SK-N-MC (cell line): ENCODE data around the gene CLCN3.
"Not testable (repeated sequence)": the region's sequence is repeated elsewhere in the genome, so short reads cannot be mapped to it uniquely, and the experiment has no call there.

ENCODE experiments used
- DNase-seq: peaks from one replicate; pipeline ENCODE4 v3.0.0-alpha.2; 2011; ENCODE audit warnings: low read depth, low spot score
- H3K27ac ChIP-seq: fragments of 200-600 bp; sonication (generic); 2 replicates; pipeline ENCODE4 v1.5.1; 2016; ENCODE audit warnings: mixed run types
- H3K36me3 ChIP-seq: fragments of 200-600 bp; sonication (generic); 2 replicates; pipeline ENCODE4 v1.6.1; 2017; ENCODE audit warnings: antibody characterized with exemption, low read length, mixed read lengths; ENCODE audit not compliant: insufficient read depth
- H3K4me3 ChIP-seq: fragments of 200-600 bp; sonication (generic); 2 replicates; pipeline ENCODE4 v1.5.1; 2016
- H3K9ac ChIP-seq: fragments of 200-600 bp; sonication (generic); 2 replicates; pipeline ENCODE4 v1.8.0; 2017; ENCODE audit warnings: mixed run types, mixed read lengths; ENCODE audit not compliant: insufficient read length
- H3K9me3 ChIP-seq: fragments of 200-600 bp; sonication (generic); 2 replicates; pipeline ENCODE4 v1.6.1; 2017; ENCODE audit warnings: low read depth, mild to moderate bottlenecking, antibody characterized with exemption, low read length, moderate library complexity, mixed read lengths
- EZH2 ChIP-seq: fragments of 200-600 bp; sonication (generic); IDR thresholded peaks from one replicate; pipeline ENCODE4 v1.6.1; 2017; ENCODE audit warnings: antibody characterized with exemption
- FOXP2 ChIP-seq: optimal IDR thresholded peaks from 2 replicates; pipeline ENCODE3; 2011; ENCODE audit warnings: mild to moderate bottlenecking, moderate library complexity; ENCODE audit not compliant: insufficient read depth; ENCODE audit errors: extremely low read length, control extremely low read depth
- POLR2AphosphoS5 ChIP-seq: IDR thresholded peaks from 2 replicates; pipeline ENCODE4 v1.6.1; 2012; ENCODE audit warnings: mild to moderate bottlenecking, low read depth, low read length, borderline replicate concordance

CLCN3 gene

GRCh38 chr4:169698331-169698730 lies 78.0 kb downstream of the CLCN3 start:
- no peak for TF ChIP-seq FOXP2
- TF ChIP-seq EZH2 = no peak
- no peak; the same call in 1 of the 2 replicates for TF ChIP-seq POLR2AphosphoS5

GRCh38 chr4:169707958-169708643 lies 87.7 kb downstream of the CLCN3 start:
- Histone ChIP-seq H3K4me3 (no peak overlapping the region), H3K9me3 (no peaks in the 10 kb centered on the region), H3K36me3 (peaks cover 42% of the 10 kb centered on the region), H3K27ac (no peak overlapping the region), H3K9ac (no peak overlapping the region)
- no peak for TF ChIP-seq EZH2
- TF ChIP-seq POLR2AphosphoS5 = no peak
- TF ChIP-seq FOXP2 = no peak
- DNase-seq = no peak

More at GRCh38 chr4:169698331-169698730, 78.0 kb downstream of the CLCN3 start:
- Histone ChIP-seq H3K36me3 (peaks cover 62% of the 10 kb centered on the region), H3K27ac (0 out of 2 replicates have a peak overlapping the region, but pooled peaks have one; percentile 27), H3K9me3 (no peaks in the 10 kb centered on the region), H3K4me3 (no peak overlapping the region), H3K9ac (no peak overlapping the region)
- DNase-seq = peak; percentile 76

- H3K36me3 ChIP-seq = peaks cover 42% of the 10 kb centered on the region
- no peak overlapping the region for H3K27ac ChIP-seq
- no peaks in the 10 kb centered on the region for H3K9me3 ChIP-seq
- H3K9ac ChIP-seq = no peak overlapping the region
- no peak for DNase-seq
- TF ChIP-seq EZH2 (no peak), FOXP2 (no peak), POLR2AphosphoS5 (no peak)
- H3K4me3 ChIP-seq = no peak overlapping the region
Measured at GRCh38 chr4:169715826-169716225, 95.4 kb downstream of the CLCN3 start.

GRCh38 chr4:169716677-169717076 lies 96.3 kb downstream of the CLCN3 start:
- H3K27ac ChIP-seq = no peak overlapping the region
- no peak overlapping the region for H3K9ac ChIP-seq
- DNase-seq = no peak
- H3K9me3 ChIP-seq = no peaks in the 10 kb centered on the region
- H3K4me3 ChIP-seq = no peak overlapping the region
- peaks cover 42% of the 10 kb centered on the region for H3K36me3 ChIP-seq
- TF ChIP-seq EZH2 (no peak), FOXP2 (no peak), POLR2AphosphoS5 (no peak)

GRCh38 chr4:169720529-169720928 lies 100.2 kb downstream of the CLCN3 start:
- H3K36me3 ChIP-seq = peaks cover 16% of the 10 kb centered on the region; the same call in 1 of the 2 replicates
- no peak for DNase-seq
- no peaks in the 10 kb centered on the region for H3K9me3 ChIP-seq
- TF ChIP-seq POLR2AphosphoS5 (no peak), EZH2 (no peak), FOXP2 (no peak)
- H3K4me3 ChIP-seq = no peak overlapping the region
- no peak overlapping the region for H3K27ac ChIP-seq
- H3K9ac ChIP-seq = no peak overlapping the region

GRCh38 chr4:169723207-169723965 lies 103.0 kb downstream of the CLCN3 start:
- TF ChIP-seq EZH2 (no peak), POLR2AphosphoS5 (no peak), FOXP2 (no peak)
- Histone ChIP-seq H3K9me3 (no peaks in the 10 kb centered on the region), H3K4me3 (no peak overlapping the region), H3K9ac (peak overlapping the region; percentile 6), H3K27ac (no peak overlapping the region), H3K36me3 (peaks cover 7% of the 10 kb centered on the region; the same call in 1 of the 2 replicates)
- DNase-seq = no peak

- Histone ChIP-seq H3K9me3 (no peaks in the 10 kb centered on the region), H3K9ac (no peak overlapping the region), H3K36me3 (peaks cover 12% of the 10 kb centered on the region; the same call in 1 of the 2 replicates), H3K4me3 (no peak overlapping the region), H3K27ac (no peak overlapping the region)
- DNase-seq = no peak
- TF ChIP-seq POLR2AphosphoS5 = no peak
Measured at GRCh38 chr4:169724260-169724659, 103.9 kb downstream of the CLCN3 start.

- no peak overlapping the region for H3K27ac ChIP-seq
- H3K9me3 ChIP-seq = no peaks in the 10 kb centered on the region
- H3K36me3 ChIP-seq = peaks cover 26% of the 10 kb centered on the region
- no peak overlapping the region for H3K4me3 ChIP-seq
- no peak for DNase-seq
- H3K9ac ChIP-seq = no peak overlapping the region
- no peak for TF ChIP-seq FOXP2
- TF ChIP-seq POLR2AphosphoS5 = no peak
- no peak for TF ChIP-seq EZH2
Measured at GRCh38 chr4:169727616-169728015, 107.2 kb downstream of the CLCN3 start.

GRCh38 chr4:169730564-169730963 lies 110.2 kb downstream of the CLCN3 start:
- TF ChIP-seq FOXP2 = no peak
- TF ChIP-seq POLR2AphosphoS5 = no peak
- no peak for TF ChIP-seq EZH2
- H3K36me3 ChIP-seq = peaks cover 36% of the 10 kb centered on the region
- H3K4me3 ChIP-seq = no peak overlapping the region
- no peak for DNase-seq
- no peak overlapping the region for H3K9ac ChIP-seq
- H3K27ac ChIP-seq = no peak overlapping the region
- H3K9me3 ChIP-seq = no peaks in the 10 kb centered on the region

GRCh38 chr4:169738604-169739003 lies 118.2 kb downstream of the CLCN3 start:
- not testable (repeated sequence) for DNase-seq, H3K9me3 ChIP-seq, H3K4me3 ChIP-seq, H3K9ac ChIP-seq, H3K27ac ChIP-seq
- peaks cover 53% of the 10 kb centered on the region for H3K36me3 ChIP-seq
